RWPE1 (cell line): ENCODE measurements around the gene RASSF6.
"Not testable (repeated sequence)": the region's sequence is repeated elsewhere in the genome, so short reads cannot be mapped to it uniquely, and the experiment has no call there.

Experiments
- CTCF ChIA-PET: fragments of 350-600 bp; sonication (Branson Sonifier 250); formaldehyde crosslinking; extraction: SDS; loops from one replicate; lab custom pipeline; 2021; lab: Yijun Ruan, JAX
- POLR2A ChIA-PET: fragments of 400-600 bp; formaldehyde crosslinking; extraction: SDS; loops from one replicate; lab custom pipeline; 2020; ENCODE audit warnings: antibody characterized with exemption; ENCODE audit not compliant: low non-redundant PET; lab: Yijun Ruan, JAX
- DNase-seq: peaks from one replicate; pipeline ENCODE4 v3.0.0; 2012; ENCODE audit warnings: low spot score
- H3K27ac ChIP-seq: fragments of 450-650 bp; 2 replicates; pipeline ENCODE4 v1.5.1; 2017
- TF ChIP-seq, protein P1 (sequence below): fragments of 450-650 bp; conservative IDR thresholded peaks from 2 replicates; pipeline ENCODE4 v1.5.1; 2017; ENCODE audit warnings: low read depth, mild to moderate bottlenecking

RASSF6 gene

DNA sequence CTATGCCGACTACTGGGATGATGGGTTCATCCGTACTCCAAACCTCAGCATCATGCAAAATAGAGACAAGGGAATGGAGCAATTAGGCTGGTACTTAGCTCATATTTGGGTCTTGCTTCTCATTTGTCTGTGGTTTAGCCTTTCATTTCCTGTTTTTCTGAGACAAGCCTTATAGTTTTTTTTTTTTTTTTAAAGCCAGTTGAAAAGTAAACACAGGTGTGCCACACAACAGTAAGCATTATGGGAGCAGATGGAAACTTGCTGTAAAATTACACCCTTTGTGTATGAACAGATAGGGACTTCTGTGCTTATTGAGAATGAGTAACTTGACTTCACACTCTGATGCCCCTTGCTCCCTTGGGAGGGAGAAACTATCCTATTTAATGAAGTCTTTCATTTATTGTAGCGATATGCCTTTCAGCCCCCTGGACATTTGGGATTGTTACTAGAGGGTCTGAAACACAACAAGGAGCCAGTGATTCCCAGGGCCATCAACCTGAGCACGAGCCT is 13.7 kb downstream of the RASSF6 start:
- no peak for DNase-seq
- POLR2A ChIA-PET = no interaction called here
- no peak overlapping the region for H3K27ac ChIP-seq
- CTCF ChIA-PET = no interaction called here
- TF ChIP-seq, protein P1, sequence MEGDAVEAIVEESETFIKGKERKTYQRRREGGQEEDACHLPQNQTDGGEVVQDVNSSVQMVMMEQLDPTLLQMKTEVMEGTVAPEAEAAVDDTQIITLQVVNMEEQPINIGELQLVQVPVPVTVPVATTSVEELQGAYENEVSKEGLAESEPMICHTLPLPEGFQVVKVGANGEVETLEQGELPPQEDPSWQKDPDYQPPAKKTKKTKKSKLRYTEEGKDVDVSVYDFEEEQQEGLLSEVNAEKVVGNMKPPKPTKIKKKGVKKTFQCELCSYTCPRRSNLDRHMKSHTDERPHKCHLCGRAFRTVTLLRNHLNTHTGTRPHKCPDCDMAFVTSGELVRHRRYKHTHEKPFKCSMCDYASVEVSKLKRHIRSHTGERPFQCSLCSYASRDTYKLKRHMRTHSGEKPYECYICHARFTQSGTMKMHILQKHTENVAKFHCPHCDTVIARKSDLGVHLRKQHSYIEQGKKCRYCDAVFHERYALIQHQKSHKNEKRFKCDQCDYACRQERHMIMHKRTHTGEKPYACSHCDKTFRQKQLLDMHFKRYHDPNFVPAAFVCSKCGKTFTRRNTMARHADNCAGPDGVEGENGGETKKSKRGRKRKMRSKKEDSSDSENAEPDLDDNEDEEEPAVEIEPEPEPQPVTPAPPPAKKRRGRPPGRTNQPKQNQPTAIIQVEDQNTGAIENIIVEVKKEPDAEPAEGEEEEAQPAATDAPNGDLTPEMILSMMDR = no peak

DNA sequence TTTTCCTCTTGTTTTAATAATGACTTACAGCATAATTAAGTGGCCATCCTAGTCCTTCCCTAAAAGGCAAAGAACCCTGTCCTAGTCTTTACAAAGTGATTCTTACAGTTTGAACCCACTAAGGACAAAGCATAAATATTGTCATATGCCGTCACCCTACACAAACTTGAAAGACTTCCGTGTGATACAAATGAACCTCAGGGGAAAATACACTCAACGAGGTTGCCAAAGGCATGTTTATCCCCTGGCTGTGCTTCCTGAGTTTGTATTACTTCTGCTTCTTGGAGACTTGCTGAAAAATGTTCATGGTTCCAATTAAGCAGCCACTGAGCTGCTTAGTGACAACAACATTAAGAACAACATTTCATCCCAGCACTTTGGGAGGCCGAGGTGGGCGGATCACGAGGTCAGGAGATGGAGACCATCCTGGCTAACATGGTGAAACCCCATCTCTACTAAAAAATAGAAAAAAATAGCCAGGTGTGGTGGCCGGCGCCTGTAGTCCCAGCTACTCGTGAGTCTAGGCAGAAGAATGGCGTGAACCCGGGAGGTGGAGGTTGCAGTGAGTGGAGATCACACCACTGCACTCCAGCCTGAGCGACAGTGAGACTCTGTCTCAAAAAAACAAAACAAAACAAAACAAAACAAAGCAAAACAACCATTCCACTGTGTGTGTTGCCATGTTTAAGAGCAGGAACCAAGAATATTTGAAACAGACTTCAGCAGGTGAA is 16.2 kb downstream of the RASSF6 start:
- TF ChIP-seq, protein P1 = no peak
- no peak for DNase-seq
- POLR2A ChIA-PET = no interaction called here
- no peak overlapping the region for H3K27ac ChIP-seq
- CTCF ChIA-PET = no interaction called here

DNA sequence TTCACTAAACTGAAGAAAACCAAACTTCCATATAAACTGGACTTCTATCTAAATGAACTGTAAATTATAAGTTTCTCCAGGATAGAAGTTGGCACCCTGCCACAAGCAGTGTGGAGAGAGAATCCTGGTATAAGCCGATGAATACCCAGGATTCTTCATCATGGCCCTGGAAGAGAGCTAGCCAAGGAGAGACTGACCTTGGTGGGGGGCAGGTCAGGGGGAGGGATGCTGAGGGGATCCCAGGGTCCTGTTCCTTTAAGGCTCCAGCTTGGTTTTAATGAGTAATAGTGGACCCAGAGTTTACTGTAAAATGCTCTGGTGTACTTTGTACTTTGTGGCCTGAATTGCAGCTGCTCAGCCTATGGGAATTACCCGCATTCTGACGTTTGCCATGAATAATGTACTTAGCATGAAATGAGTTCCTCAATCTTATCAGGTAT is 16.9 kb downstream of the RASSF6 start:
- TF ChIP-seq, protein P1 = no peak
- CTCF ChIA-PET = no interaction called here
- POLR2A ChIA-PET = no interaction called here
- no peak for DNase-seq
- no peak overlapping the region for H3K27ac ChIP-seq

DNA sequence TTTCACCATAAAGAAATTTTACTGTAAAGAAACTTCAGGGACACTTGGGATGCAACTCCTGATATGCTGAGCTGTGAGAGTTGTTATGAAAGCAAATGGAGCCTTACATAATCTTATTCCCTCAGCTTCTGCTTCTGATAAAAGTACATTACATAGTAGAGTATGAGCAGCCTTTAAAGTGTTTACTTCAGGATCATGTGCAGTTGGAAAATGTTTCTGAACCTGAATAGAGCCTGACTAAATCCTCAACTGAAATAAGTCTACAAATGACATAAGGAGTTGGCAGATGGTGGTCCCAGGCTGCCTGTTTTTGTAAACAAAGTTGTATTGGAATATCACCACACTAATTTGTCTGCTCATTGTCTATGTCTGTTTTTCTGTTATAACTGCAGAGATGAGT is 19.3 kb downstream of the RASSF6 start:
- TF ChIP-seq, protein P1 = no peak
- ChIA-PET CTCF (interaction anchor here (0.5 kb wide), 1 partner anchor 690 kb away, joined by 3 read pairs; no protein-coding TSS in a partner anchor), POLR2A (no interaction called here)
- H3K27ac ChIP-seq = no peak overlapping the region
- DNase-seq = no peak

- CTCF ChIA-PET = no interaction called here
- peak; percentile 34 for DNase-seq
- H3K27ac ChIP-seq = peak overlapping the region; percentile 83
- POLR2A ChIA-PET = no interaction called here
- TF ChIP-seq, protein P1 = no peak
Measured at GRCh38 chr4:73599182-73599581, 21.1 kb downstream of the RASSF6 start.

DNA sequence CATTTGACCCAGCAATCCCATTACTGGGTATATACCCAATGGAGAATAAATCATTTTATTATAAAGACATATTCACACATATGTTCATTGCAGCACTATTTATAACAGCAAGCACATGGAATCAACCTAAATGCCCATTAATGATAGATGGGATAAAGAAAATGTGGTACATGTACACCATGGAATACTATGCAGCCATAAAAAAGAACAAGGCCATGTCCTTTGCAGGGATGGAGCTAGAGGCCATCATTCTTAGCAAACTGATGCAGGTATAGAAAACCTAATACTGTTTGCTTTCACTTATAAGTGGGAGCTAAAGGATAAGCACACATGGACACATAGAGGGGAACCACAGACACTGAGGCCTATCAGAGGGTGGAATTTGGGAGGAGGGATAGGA is 22.6 kb downstream of the RASSF6 start:
- ChIA-PET CTCF (interaction anchor here (0.6 kb wide), 1 partner anchor 56 kb away, joined by 3 read pairs; no protein-coding TSS in a partner anchor), POLR2A (no interaction called here)
- DNase-seq = no peak
- TF ChIP-seq, protein P1 = no peak
- H3K27ac ChIP-seq = no peak overlapping the region

- DNase-seq, H3K27ac ChIP-seq, POLR2A ChIA-PET, CTCF ChIA-PET: not testable (repeated sequence)
Measured at GRCh38 chr4:73597183-73597582, 23.1 kb downstream of the RASSF6 start.
